Muscle of leg (tissue), 11 donors: ENCODE data around the gene PFDN1. TPM values are rescaled to one million over a fixed set of nuclear protein-coding genes. Genes with fewer than 3 reads are reported as not detected.

ENCODE experiments used
- DNase-seq: peaks from one replicate; pipeline ENCODE4 v3.0.0; 2013
- H3K27ac ChIP-seq: one replicate; pipeline ENCODE4 v1.5.1; 2013; ENCODE audit warnings: mild to moderate bottlenecking, low read length, control low read depth
- H3K27me3 ChIP-seq: one replicate; pipeline ENCODE4 v1.6.1; 2013; ENCODE audit warnings: low read length; ENCODE audit not compliant: control insufficient read depth, insufficient read depth
- H3K36me3 ChIP-seq: one replicate; pipeline ENCODE4 v1.6.1; 2013; ENCODE audit warnings: low read length; ENCODE audit not compliant: control insufficient read depth, insufficient read depth
- H3K4me1 ChIP-seq: one replicate; pipeline ENCODE4 v1.6.1; 2013; ENCODE audit warnings: low read length; ENCODE audit not compliant: control insufficient read depth, insufficient read depth
- H3K4me3 ChIP-seq: one replicate; pipeline ENCODE4 v1.5.1; 2013; ENCODE audit warnings: low read length, control low read depth
- H3K9me3 ChIP-seq: replicated peaks from 2 replicates; pipeline ENCODE4 v1.6.1; 2013; ENCODE audit warnings: low read depth, low read length; ENCODE audit not compliant: control insufficient read depth
- WGBS: methylation state at CpG from one replicate; pipeline ENCODE4 v1.1.5; 2013; ENCODE audit warnings: missing lambda C conversion rate; ENCODE audit not compliant: insufficient coverage; 5-methylcytosine and 5-hydroxymethylcytosine counted together
- polyA plus RNA-seq, 8 donors: library from polyadenylated mRNA; unstranded; fragments of 120-200 nt; gene quantifications; one replicate each; pipeline versions ENCODE4 v1.2.1 to v1.2.3, GENCODE V29; 2013; ENCODE audit warnings: inconsistent platforms in 1 of 8, low replicate concordance in 1 of 8; ENCODE audit not compliant: insufficient read length in 8 of 8, insufficient read depth in 1 of 8
- total RNA-seq: library from RNA; stranded (reverse); fragments of 120-200 nt; gene quantifications from one replicate; pipeline ENCODE4 v1.2.4, GENCODE V29; 2013

Gene PFDN1
- total and polyA plus RNA-seq, 9 donors: 46.3 to 94.4 (median 69.8) TPM

DNA sequence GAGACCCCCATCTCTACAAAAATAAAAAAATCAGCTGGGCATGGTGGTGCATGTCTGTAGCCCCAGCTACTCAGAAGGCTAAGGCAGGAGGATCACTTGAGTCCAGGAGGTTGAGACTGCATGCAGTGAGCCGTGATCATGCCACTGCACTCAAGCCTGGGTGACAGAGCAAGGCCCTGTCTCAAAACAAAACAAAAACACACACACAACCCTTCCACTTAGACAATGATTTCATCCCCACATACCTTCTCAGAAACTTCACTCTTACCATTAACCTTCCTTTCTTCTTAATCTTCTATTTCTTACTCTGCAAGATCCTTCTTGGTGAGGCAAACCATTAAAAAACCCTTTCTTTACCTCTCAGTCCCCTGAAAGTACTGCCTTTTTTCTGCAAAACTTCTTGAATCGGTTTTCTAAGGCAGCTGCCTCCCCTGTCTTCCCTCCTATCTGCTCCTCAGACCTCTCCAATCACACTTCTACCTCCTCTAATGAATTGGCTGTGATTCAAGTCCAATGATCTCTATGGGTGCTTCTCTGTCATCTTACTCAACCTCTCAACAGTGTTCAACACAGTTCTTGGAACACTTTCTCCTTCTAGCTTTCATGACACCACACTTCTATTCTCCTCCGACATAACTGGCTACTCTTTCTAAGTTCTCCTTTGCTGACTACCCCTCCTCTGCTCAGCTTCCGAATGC, 47.3 kb downstream of the PFDN1 start:
- peaks cover 4% of the 10 kb centered on the region for H3K9me3 ChIP-seq
- 71% methylated on average over 4 of the region's 4 CpGs for WGBS
- no peaks in the 10 kb centered on the region for H3K27me3 ChIP-seq
- peaks cover 11% of the 10 kb centered on the region for H3K36me3 ChIP-seq
- H3K4me1 ChIP-seq: no peaks in the 10 kb centered on the region
- H3K4me3 ChIP-seq: no peak overlapping the region
- no peak overlapping the region for H3K27ac ChIP-seq
- DNase-seq: no peak

- no peak overlapping the region for H3K27ac ChIP-seq
- no peaks in the 10 kb centered on the region for H3K9me3 ChIP-seq
These were observed 48.9 kb downstream of the PFDN1 start for GRCh38 chr5:140253985-140254384.

DNA sequence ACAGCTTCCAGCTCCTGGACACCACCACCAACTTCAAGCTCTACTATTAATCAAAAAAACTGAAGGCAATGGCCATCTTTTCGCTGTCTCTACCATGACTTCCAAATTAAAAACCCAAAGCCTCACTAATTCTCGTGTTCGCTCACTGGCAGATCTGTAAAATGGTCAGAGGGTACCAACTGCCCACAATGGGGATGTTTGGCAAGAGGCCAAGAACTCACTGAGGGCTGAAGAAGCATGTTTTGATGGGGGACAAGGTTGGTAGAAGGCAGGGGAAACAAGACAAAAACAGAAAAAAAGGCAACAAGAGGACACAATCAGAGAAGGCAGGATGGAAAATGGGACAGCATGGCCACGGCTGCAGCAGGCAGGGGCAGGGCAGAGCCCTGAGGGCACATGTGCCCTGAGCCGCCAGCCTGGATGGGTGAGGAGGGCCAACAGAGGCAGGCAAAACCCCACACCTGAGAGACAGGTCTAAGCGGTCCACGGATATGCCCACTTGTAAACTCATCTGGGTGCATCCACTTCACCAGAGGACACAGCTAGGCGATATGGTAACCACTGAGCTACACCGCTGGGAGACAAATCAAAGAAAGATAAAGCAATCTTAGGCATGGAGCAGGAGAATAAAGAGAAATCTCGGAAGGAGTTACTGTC, 50.3 kb downstream of the PFDN1 start:
- Histone ChIP-seq H3K27me3 (no peaks in the 10 kb centered on the region), H3K27ac (no peak overlapping the region), H3K4me3 (no peak overlapping the region), H3K4me1 (peaks cover 4% of the 10 kb centered on the region), H3K36me3 (peaks cover 14% of the 10 kb centered on the region), H3K9me3 (no peaks in the 10 kb centered on the region)
- no peak for DNase-seq
- 100% methylated on average over 7 of the region's 10 CpGs for WGBS

More at GRCh38 chr5:140253985-140254384, 48.9 kb downstream of the PFDN1 start:
- no peak for DNase-seq
- Histone ChIP-seq H3K4me1 (no peaks in the 10 kb centered on the region), H3K27me3 (no peaks in the 10 kb centered on the region), H3K36me3 (peaks cover 17% of the 10 kb centered on the region), H3K4me3 (no peak overlapping the region)
- 83% methylated on average over 2 of the region's 4 CpGs for WGBS

- 83% methylated on average over 1 of the region's 5 CpGs for WGBS
- peak; percentile 61 for DNase-seq
- H3K36me3 ChIP-seq: peaks cover 14% of the 10 kb centered on the region
- H3K4me3 ChIP-seq: no peak overlapping the region
- no peaks in the 10 kb centered on the region for H3K9me3 ChIP-seq
- no peaks in the 10 kb centered on the region for H3K27me3 ChIP-seq
- H3K4me1 ChIP-seq: peaks cover 9% of the 10 kb centered on the region
- no peak overlapping the region for H3K27ac ChIP-seq
These were observed 51.4 kb downstream of the PFDN1 start for GRCh38 chr5:140251527-140251973.

DNA sequence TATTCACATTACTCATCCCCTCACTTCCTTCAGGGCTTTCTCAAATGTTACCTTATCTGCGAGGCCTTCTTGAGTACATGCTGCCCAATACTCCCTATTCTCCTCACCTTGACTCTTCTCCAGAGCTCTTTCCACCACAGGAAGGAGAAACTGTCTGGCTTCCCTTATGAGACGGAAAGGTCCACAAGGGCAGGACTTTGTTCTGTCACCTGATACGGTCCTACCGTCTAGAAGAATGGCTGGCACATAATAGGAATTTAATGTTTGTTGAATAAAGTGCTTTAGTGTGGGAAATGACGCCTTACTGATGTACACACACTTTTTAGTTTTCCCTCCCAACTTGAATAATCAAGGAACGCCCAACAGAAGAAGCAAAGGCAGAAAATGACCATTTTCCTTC, 52.5 kb downstream of the PFDN1 start:
- Histone ChIP-seq H3K36me3 (peaks cover 19% of the 10 kb centered on the region), H3K27me3 (no peaks in the 10 kb centered on the region), H3K27ac (no peak overlapping the region), H3K4me3 (no peak overlapping the region), H3K9me3 (no peaks in the 10 kb centered on the region), H3K4me1 (peaks cover 21% of the 10 kb centered on the region)
- no peak for DNase-seq
- WGBS: 93% methylated on average over 2 of the region's 6 CpGs

DNA sequence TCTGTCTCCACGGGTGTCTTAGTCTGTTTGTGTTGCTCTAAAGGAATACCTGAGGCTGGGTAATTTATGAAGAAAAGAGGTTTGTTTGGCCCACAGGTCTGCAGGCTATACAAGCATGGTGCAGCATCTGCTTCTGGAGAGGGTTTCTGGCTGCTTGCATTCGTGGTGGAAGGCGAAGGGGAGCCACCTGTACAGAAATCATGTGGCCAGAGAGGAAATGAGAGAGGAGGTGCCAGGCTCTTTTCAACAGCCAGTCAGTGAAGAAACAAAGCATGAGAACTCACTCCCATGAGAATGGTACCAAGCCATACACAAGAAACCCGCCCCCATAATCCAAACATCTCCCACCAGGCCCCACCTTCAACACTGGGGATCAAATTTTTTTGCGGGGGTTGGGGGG, 53.4 kb downstream of the PFDN1 start:
- H3K36me3 ChIP-seq: peaks cover 25% of the 10 kb centered on the region
- H3K4me1 ChIP-seq: peaks cover 30% of the 10 kb centered on the region
- H3K4me3 ChIP-seq: no peak overlapping the region
- DNase-seq: no peak
- H3K27me3 ChIP-seq: no peaks in the 10 kb centered on the region
- no peak overlapping the region for H3K27ac ChIP-seq
- WGBS: 68% methylated on average over 2 of the region's 5 CpGs
- H3K9me3 ChIP-seq: no peaks in the 10 kb centered on the region

DNA sequence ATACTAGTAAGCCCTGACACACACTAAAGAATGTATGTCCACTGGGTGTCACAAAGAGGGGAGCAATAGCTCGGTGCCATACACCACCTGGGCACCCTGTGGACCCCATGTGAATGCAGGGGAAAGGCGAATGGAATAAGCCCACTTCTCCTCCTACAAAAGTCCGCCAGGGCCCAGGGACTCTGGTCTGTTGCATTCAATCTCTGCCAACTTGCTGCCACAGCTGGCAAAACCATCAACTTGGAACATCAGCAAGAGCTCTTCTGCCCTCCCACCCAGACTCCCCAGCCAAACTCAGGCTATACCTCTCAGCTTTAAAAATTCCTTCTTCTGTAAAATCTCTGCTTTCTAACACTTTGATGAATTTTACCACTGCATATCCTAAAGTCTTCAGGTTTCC, 54.5 kb downstream of the PFDN1 start:
- H3K27me3 ChIP-seq: no peaks in the 10 kb centered on the region
- DNase-seq: peak; percentile 74
- peaks cover 29% of the 10 kb centered on the region for H3K36me3 ChIP-seq
- no peak overlapping the region for H3K4me3 ChIP-seq
- no peak overlapping the region for H3K27ac ChIP-seq
- WGBS: 36% methylated on average over 2 of the region's 3 CpGs
- H3K4me1 ChIP-seq: peaks cover 39% of the 10 kb centered on the region
- no peaks in the 10 kb centered on the region for H3K9me3 ChIP-seq

DNA sequence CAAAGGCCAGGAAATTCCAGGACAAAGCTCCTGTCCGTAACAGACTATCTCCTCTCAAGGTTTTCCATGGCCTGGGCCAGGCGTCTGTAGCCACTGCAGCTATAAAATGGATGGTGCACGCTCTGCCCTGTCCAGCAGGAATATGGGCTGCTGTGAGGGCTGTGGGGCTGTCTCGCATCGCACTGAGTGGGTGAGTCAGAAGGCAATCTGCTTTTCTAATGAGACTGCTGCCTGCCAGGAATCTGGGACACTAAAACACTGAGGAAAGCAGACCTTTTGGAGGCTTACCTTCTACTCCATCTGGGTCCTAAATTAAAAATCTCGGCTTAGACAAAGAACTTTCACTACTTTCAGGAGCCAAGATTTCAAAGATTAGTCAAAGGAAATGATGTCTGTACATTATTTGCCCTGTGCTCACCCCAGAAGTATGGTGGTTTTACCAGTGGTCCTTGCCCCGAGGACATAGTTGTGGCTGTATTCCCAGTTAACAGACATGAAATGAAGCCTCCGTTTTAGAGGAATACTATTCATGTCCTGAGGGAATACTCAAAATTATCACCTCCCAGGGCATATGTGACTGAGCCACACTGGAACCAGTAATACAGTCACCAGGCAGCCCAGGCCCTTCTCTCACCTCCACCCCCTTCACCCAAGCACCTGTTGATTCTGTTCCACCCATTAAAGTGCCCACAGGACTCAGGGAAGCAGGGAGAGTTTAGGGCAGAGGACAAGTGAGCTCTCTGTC, 56.4 kb downstream of the PFDN1 start:
- peak overlapping the region; percentile 69 for H3K27ac ChIP-seq
- H3K27me3 ChIP-seq: no peaks in the 10 kb centered on the region
- peaks cover 55% of the 10 kb centered on the region for H3K4me1 ChIP-seq
- H3K4me3 ChIP-seq: no peak overlapping the region
- DNase-seq: peak; percentile 93
- H3K9me3 ChIP-seq: no peaks in the 10 kb centered on the region
- H3K36me3 ChIP-seq: peaks cover 35% of the 10 kb centered on the region
- 22% methylated on average over 4 of the region's 8 CpGs for WGBS

DNA sequence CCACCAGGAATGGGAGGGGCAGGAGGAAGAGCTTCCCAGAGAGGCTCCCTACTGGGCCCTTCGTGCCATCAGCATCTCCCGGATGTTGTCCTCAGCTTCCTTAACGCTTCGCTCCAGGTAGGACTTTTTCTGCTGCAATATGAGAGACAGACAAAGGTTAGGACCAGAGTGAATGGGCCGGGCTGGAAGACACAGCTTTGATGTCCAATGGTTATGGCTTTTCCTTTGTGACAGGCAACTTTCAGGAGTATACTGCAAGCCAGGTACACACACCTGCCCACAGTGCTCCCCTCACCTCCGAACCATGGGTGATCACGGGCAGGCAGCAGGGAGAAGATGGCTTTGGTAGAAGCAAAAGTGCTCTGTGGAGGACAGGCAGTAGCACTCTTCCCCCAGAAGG, 57.0 kb downstream of the PFDN1 start:
- Histone ChIP-seq H3K4me3 (no peak overlapping the region), H3K36me3 (peaks cover 31% of the 10 kb centered on the region), H3K27me3 (no peaks in the 10 kb centered on the region), H3K4me1 (peaks cover 61% of the 10 kb centered on the region), H3K9me3 (no peaks in the 10 kb centered on the region), H3K27ac (peak overlapping the region; percentile 69)
- 49% methylated on average over 5 of the region's 7 CpGs for WGBS
- no peak for DNase-seq

DNA sequence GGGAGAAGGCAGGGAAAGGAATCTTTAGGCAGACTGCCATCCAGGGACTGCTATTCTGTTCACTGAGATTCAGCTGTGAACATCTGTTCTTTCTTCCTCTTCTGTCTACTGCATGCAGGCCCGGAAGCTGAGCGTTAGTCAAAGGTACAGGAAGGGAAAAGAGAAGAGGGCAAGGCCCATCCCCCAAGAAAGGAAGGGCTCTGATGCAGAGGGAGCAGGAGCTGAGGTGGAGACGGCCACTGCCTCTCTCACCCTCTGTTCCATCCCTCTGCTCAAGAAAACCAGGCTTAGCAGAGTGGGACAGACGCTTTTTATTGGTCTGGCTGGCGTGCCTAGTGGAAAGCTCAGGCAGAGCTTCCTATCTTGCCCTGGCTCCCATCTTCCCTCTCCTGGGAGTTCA, 57.6 kb downstream of the PFDN1 start:
- H3K27me3 ChIP-seq: no peaks in the 10 kb centered on the region
- peaks cover 66% of the 10 kb centered on the region for H3K4me1 ChIP-seq
- no peak overlapping the region for H3K4me3 ChIP-seq
- no peaks in the 10 kb centered on the region for H3K9me3 ChIP-seq
- peak; percentile 65 for DNase-seq
- no CpG with 5 or more reads among the region's 5 CpGs for WGBS
- H3K36me3 ChIP-seq: peaks cover 31% of the 10 kb centered on the region
- H3K27ac ChIP-seq: peak overlapping the region; percentile 69
